Measurements from ENCODE around the gene NUDT3.
A peak's percentile ranks its signal among the peaks of the same experiment; 100 is the strongest.
"Not testable (repeated sequence)": the region's sequence is repeated elsewhere in the genome, so short reads cannot be mapped to it uniquely, and the experiment has no call there.

NUDT3 gene

GRCh38 chr6:34281702-34282334 lies 110.7 kb downstream of the NUDT3 start:
- DNase-seq: no peak

- DNase-seq: no peak
These were observed 112.3 kb downstream of the NUDT3 start for GRCh38 chr6:34280216-34280615.

GRCh38 chr6:34278833-34279232 lies 113.6 kb downstream of the NUDT3 start:
- DNase-seq: no peak

- no peak for DNase-seq
These were observed 114.7 kb downstream of the NUDT3 start for GRCh38 chr6:34277763-34278112.

- no peak for DNase-seq
These were observed 115.3 kb downstream of the NUDT3 start for GRCh38 chr6:34276881-34277762.

GRCh38 chr6:34276191-34276590 lies 116.3 kb downstream of the NUDT3 start:
- no peak for DNase-seq

GRCh38 chr6:34275128-34275804 lies 117.2 kb downstream of the NUDT3 start:
- no peak for DNase-seq

GRCh38 chr6:34274129-34274528 lies 118.3 kb downstream of the NUDT3 start:
- no peak for DNase-seq

- peak; percentile 98 for DNase-seq
These were observed 119.1 kb downstream of the NUDT3 start for GRCh38 chr6:34273242-34273805.

GRCh38 chr6:34272013-34272926 lies 120.2 kb downstream of the NUDT3 start:
- peak; percentile 34 for DNase-seq

- DNase-seq: not testable (repeated sequence)
These were observed 122.7 kb downstream of the NUDT3 start for GRCh38 chr6:34269658-34270341.

GRCh38 chr6:34269132-34269531 lies 123.3 kb downstream of the NUDT3 start:
- DNase-seq: not testable (repeated sequence)

GRCh38 chr6:34267746-34268145 lies 124.7 kb downstream of the NUDT3 start:
- no peak for DNase-seq

- DNase-seq: not testable (repeated sequence)
These were observed 129.0 kb downstream of the NUDT3 start for GRCh38 chr6:34263484-34263883.

GRCh38 chr6:34260576-34261267 lies 131.7 kb downstream of the NUDT3 start:
- no peak for DNase-seq

GRCh38 chr6:34259529-34260069 lies 132.9 kb downstream of the NUDT3 start:
- no peak for DNase-seq

GRCh38 chr6:34252395-34252794 lies 140.1 kb downstream of the NUDT3 start:
- DNase-seq: not testable (repeated sequence)

- DNase-seq: peak; percentile 58
These were observed 142.8 kb downstream of the NUDT3 start for GRCh38 chr6:34249469-34250261.

- peak; percentile 87 for DNase-seq
These were observed 143.6 kb downstream of the NUDT3 start, which contains the start of gene SMIM29 for GRCh38 chr6:34248727-34249468. Gene SMIM29 (minus strand): TSS chr6:34249006. CDS start chr6:34247791, 1,215 bp downstream.
